Measurements from ENCODE around the gene BABAM1.

DNA sequence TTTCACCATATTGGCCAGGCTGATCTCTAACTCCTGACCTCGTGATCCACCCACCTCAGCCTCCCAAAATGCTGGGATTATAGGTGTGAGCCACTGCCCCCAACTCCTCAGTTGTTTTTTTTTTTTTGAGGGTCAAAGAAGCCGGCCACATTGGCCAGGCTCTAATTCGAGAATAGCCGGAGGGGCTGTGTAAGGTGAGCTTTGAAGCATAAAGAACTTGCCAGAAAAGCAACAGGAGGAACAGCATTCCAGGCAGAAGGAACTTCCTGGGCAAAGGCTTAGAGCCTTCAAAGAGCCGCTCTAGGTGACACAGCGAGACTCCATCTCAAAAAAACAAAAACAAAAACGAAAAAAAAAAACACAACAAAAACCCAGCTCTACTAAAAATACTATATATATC lies 1.2 kb upstream of the BABAM1 start:
- TF ChIP-seq CTCF (optimal IDR thresholded peaks at IDR 0.05 in 1 of 3, IDR thresholded peaks at IDR 0.05 in 1 of 3, conservative IDR thresholded peaks at IDR 0.05 in 1 of 3; ENCODE audit: extremely low read depth in 1 of 3, insufficient read depth in 2 of 3, low read length in 3 of 3) (no peak), EZH2 (IDR thresholded peaks at IDR 0.05; ENCODE audit: low read length) (no peak)

Data from keratinocyte (primary cell).